ENCODE results near the gene PXK. TPM values are rescaled to one million over a fixed set of nuclear protein-coding genes. Genes with fewer than 3 reads are reported as not detected.

Gene PXK
- total and polyA plus RNA-seq, 2 donors from 2014 or later: 21.6 to 24.8 TPM

DNA sequence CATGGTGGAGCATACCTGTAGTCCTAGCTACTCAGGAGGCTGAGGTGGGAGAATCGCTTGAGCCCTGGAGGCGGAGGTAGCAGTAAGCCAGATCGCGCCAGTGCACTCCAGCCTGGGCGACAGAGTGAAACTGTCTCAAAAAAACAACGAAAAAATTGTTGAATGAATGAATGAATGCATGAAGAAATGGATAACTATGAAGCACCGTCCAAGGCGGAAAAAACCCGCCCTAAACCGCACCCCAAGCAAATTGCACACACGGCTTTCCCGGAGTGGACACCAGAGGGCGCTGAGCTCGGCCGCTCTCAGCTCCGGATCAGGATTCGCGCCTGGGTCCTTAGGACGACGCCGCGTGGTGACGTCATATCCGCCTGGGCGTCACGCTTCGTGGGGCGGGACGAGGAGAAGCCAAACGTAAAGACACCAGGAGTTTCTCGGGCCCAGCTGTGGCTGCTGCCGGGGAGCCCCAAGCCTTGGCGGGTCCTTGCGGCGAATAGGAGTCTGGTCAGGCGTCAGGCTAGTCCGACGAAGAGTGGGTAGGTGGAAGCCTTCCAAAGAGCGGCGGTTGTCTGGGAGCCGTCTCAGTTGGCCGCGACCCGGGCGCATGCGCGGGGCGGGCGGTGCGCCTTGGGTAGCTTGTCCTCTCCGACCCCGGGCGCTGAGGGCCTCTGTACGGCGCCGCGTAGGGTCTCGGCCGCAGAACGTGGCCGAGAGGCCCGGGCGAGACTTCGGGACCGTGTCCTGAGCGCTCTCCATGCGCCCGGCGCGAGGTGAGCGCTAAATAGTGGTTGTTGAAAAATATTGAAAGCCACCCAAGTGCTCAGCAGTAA, 26.6 kb upstream of the PXK start, which contains the start of the genes HTD2 and RPP14:
Gene HTD2 (plus strand): TSS at position 639 of the 830 bp plus-strand sequence. CDS start 11,094 bp downstream, outside the sequence.
Gene RPP14 (plus strand): TSS at position 364 of the 830 bp plus-strand sequence. CDS start 4,085 bp downstream, outside the sequence.
- DNase-seq (peak; percentile 98 to 99 (median 99)), FAIRE-seq (peak; percentile 65)
- TF ChIP-seq, protein P1, sequence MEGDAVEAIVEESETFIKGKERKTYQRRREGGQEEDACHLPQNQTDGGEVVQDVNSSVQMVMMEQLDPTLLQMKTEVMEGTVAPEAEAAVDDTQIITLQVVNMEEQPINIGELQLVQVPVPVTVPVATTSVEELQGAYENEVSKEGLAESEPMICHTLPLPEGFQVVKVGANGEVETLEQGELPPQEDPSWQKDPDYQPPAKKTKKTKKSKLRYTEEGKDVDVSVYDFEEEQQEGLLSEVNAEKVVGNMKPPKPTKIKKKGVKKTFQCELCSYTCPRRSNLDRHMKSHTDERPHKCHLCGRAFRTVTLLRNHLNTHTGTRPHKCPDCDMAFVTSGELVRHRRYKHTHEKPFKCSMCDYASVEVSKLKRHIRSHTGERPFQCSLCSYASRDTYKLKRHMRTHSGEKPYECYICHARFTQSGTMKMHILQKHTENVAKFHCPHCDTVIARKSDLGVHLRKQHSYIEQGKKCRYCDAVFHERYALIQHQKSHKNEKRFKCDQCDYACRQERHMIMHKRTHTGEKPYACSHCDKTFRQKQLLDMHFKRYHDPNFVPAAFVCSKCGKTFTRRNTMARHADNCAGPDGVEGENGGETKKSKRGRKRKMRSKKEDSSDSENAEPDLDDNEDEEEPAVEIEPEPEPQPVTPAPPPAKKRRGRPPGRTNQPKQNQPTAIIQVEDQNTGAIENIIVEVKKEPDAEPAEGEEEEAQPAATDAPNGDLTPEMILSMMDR (IDR thresholded peaks at IDR 0.05; ENCODE audit: borderline replicate concordance, extremely low read depth, insufficient read depth): peak; percentile 98
- H3K27me3 ChIP-seq (ENCODE audit: control insufficient read depth, insufficient read depth, low read length): no peaks in the 10 kb centered on the region
- peaks cover 3 to 4% (median 3%) of the 10 kb centered on the region in 3 donors for H3K36me3 ChIP-seq (ENCODE audit: control insufficient read depth in 2 of 3, insufficient read depth in 3 of 3, low read length in 3 of 3)
- peak within 1 kb of the TSS; percentile 92 to 99 for H3K27ac ChIP-seq (ENCODE audit: low read depth in 2 of 2, low read length in 2 of 2)
- peak within 1 kb of the TSS; percentile 85 to 93 (median 92) for H3K4me3 ChIP-seq (ENCODE audit: low read length in 3 of 3)
- no peaks in the 10 kb centered on the region for H3K9me3 ChIP-seq (ENCODE audit: control insufficient read depth in 2 of 3, insufficient read depth in 1 of 3, low read length in 3 of 3)
- peak within 1 kb of the TSS; percentile 31 to 94 (median 93) for H3K9ac ChIP-seq (ENCODE audit: low read length in 3 of 3)
- H3K4me1 ChIP-seq (ENCODE audit: control insufficient read depth in 2 of 3, insufficient read depth in 2 of 3, low read depth in 1 of 3, low read length in 3 of 3): peaks cover 10 to 21% (median 17%) of the 10 kb centered on the region in 3 donors
- intact Hi-C loops (cut with DNase I): no loop called here

DNA sequence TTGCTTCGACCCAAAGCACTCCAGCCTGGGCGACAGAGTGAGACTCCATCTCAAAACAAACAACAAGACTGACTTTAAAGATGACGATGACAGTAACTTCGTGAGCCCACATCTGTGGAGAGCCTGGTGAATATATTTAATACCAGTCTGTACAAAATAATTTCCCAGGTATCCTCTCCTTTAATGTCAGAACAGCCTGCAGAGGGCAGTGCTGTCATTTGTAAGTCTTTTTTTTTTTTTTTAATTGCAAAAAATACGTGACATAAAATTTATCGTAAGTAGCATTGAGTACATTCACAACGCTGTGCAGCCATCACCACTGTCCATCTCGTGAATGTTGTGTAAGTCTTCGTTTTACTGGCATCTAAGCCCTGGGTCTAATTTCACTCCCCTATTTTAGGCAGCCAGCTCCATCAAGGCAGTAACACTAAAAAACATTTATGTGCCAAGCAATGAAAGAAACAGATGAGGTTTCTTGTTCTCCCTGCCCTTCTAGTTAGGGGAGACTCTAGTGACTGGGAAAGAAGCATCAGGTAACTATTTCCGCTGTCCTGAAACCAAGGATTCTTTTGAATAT, 25.0 kb upstream of the PXK start:
- peak in 3 of 5 donors; percentile 27 to 70 (median 53) for DNase-seq
- Histone ChIP-seq H3K4me3 (ENCODE audit: low read length in 3 of 3) (peak overlapping the region; percentile 85 to 93 (median 92)), H3K9ac (ENCODE audit: low read length in 3 of 3) (peak overlapping the region; percentile 43 to 94 (median 93)), H3K9me3 (ENCODE audit: control insufficient read depth in 2 of 3, insufficient read depth in 1 of 3, low read length in 3 of 3) (no peaks in the 10 kb centered on the region), H3K4me1 (ENCODE audit: control insufficient read depth in 2 of 3, insufficient read depth in 2 of 3, low read depth in 1 of 3, low read length in 3 of 3) (peaks cover 10 to 21% (median 17%) of the 10 kb centered on the region in 3 donors), H3K27ac (ENCODE audit: low read depth in 2 of 2, low read length in 2 of 2) (peak overlapping the region; percentile 92 to 99), H3K27me3 (ENCODE audit: control insufficient read depth, insufficient read depth, low read length) (no peaks in the 10 kb centered on the region), H3K36me3 (ENCODE audit: control insufficient read depth in 2 of 3, insufficient read depth in 3 of 3, low read length in 3 of 3) (peaks cover 9 to 16% (median 11%) of the 10 kb centered on the region in 3 donors)
- intact Hi-C loops (cut with DNase I): no loop called here
- FAIRE-seq: no peak
- TF ChIP-seq, protein P1 (IDR thresholded peaks at IDR 0.05; ENCODE audit: borderline replicate concordance, extremely low read depth, insufficient read depth): peak; percentile 51

DNA sequence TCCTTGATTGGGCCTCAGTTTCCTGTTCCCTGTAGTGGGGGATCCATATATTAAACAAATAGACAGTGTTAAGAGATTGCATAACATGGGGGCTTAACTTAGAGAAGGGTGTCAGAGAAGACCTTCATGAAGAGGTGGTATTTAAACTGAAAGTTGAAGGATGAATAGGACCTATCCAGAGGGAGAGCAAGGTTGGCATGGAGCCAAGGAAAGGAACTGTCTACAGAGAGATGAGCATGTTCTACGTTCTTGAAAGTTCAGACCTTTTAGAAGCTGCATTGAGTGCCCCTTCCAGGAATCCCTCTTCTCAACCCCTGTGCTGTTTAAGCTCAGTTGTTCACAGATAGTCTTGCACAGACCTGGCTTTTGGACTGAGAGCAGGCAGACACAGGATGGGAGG, 24.0 kb upstream of the PXK start:
- TF ChIP-seq, protein P1 (IDR thresholded peaks at IDR 0.05; ENCODE audit: borderline replicate concordance, extremely low read depth, insufficient read depth): no peak
- DNase-seq (no peak), FAIRE-seq (no peak)
- H3K27me3 ChIP-seq (ENCODE audit: control insufficient read depth, insufficient read depth, low read length): no peaks in the 10 kb centered on the region
- H3K9me3 ChIP-seq (ENCODE audit: control insufficient read depth in 2 of 3, insufficient read depth in 1 of 3, low read length in 3 of 3): no peaks in the 10 kb centered on the region
- intact Hi-C loops (cut with DNase I): no loop called here
- H3K27ac ChIP-seq (ENCODE audit: low read depth in 2 of 2, low read length in 2 of 2): no peak overlapping the region
- H3K36me3 ChIP-seq (ENCODE audit: control insufficient read depth in 2 of 3, insufficient read depth in 3 of 3, low read length in 3 of 3): peaks cover 11 to 24% (median 11%) of the 10 kb centered on the region in 3 donors
- H3K4me3 ChIP-seq (ENCODE audit: low read length in 3 of 3): peak overlapping the region in 1 of 3 donors; percentile 92
- H3K4me1 ChIP-seq (ENCODE audit: control insufficient read depth in 2 of 3, insufficient read depth in 2 of 3, low read depth in 1 of 3, low read length in 3 of 3): peaks cover 10 to 21% (median 17%) of the 10 kb centered on the region in 3 donors
- peak overlapping the region in 2 of 3 donors; percentile 1 to 2 for H3K9ac ChIP-seq (ENCODE audit: low read length in 3 of 3)

All from kidney (tissue), 14 donors.